Measurements from ENCODE around the gene HNF4A. TPM values are rescaled to one million over a fixed set of nuclear protein-coding genes. Genes with fewer than 3 reads are reported as not detected.

HNF4A gene
- total and polyA plus RNA-seq, 2 donors (not counting 3 experiments of a cell fraction or from before 2014, with no cell fraction given) = not detected

GRCh38 chr20:44364068-44364467 lies 8.6 kb downstream of the HNF4A start:
- dilution Hi-C loops (cut with MboI; ENCODE audit: extremely low pct_ligation_motif_present, low sequenced_read_pairs) = no loop called here
- H3K27ac ChIP-seq (ENCODE audit: insufficient read depth, low read depth, low read length) = no peak overlapping the region
- TF ChIP-seq POLR2A (IDR thresholded peaks at IDR 0.05; ENCODE audit: low read depth, low read length) (no peak), JUN (IDR thresholded peaks at IDR 0.05; ENCODE audit: borderline replicate concordance, insufficient read depth, insufficient read length, low read depth) (no peak), EZH2 (IDR thresholded peaks at IDR 0.05; ENCODE audit: borderline replicate concordance, low read depth, low read length, severe bottlenecking) (no peak), MAX (IDR thresholded peaks at IDR 0.05; ENCODE audit: insufficient read depth, insufficient read length) (no peak), POLR2AphosphoS5 (IDR thresholded peaks at IDR 0.05; ENCODE audit: insufficient read depth, low read depth, low read length) (no peak), FOS (IDR thresholded peaks at IDR 0.05; ENCODE audit: borderline replicate concordance, insufficient read depth, low read length) (no peak), CTCF (IDR thresholded peaks at IDR 0.05; ENCODE audit: extremely low read depth in 1 of 2, insufficient read depth in 1 of 2, low read depth in 1 of 2, low read length in 2 of 2) (no peak), MYC (IDR thresholded peaks at IDR 0.05; ENCODE audit: low read depth, low read length) (no peak), GATA2 (IDR thresholded peaks at IDR 0.05; ENCODE audit: insufficient read depth, insufficient read length, low read depth, low read length) (no peak)
- no peaks in the 10 kb centered on the region for H4K20me1 ChIP-seq (replicated peaks; ENCODE audit: control insufficient read depth, extremely low read depth, insufficient read depth, low read length)
- H3K79me2 ChIP-seq (ENCODE audit: control insufficient read depth, insufficient read depth, low read length) = no peaks in the 10 kb centered on the region
- DNase-seq (ENCODE audit: low read depth, low spot score) (no peak), FAIRE-seq (no peak)
- no peaks in the 10 kb centered on the region for H3K27me3 ChIP-seq (ENCODE audit: control insufficient read depth in 2 of 2, insufficient read depth in 2 of 2, low read length in 2 of 2)
- H3K4me3 ChIP-seq (replicated peaks in 1 of 3; ENCODE audit: insufficient read depth in 1 of 3, low read depth in 1 of 3, low read length in 3 of 3) = no peak overlapping the region
- H3K36me3 ChIP-seq (ENCODE audit: control insufficient read depth in 2 of 2, extremely low read depth in 1 of 2, insufficient read depth in 2 of 2, low read length in 2 of 2) = no peaks in the 10 kb centered on the region
- intact Hi-C loops (cut with micrococcal nuclease) = no loop called here
- H3K4me2 ChIP-seq (ENCODE audit: insufficient read depth, low read length) = no peak overlapping the region
- POLR2A ChIA-PET = no interaction called here
- H3K9me1 ChIP-seq (replicated peaks; ENCODE audit: control insufficient read depth, extremely low read depth, insufficient read depth, low read length) = no peaks in the 10 kb centered on the region
- CTCF ChIA-PET = interaction anchor here (0.6 kb wide), 1 partner anchor 20 kb away, joined by 3 read pairs; no protein-coding TSS in a partner anchor
- no TSS peak for BruUV-seq (replicated peaks)
- H3K9ac ChIP-seq (replicated peaks; ENCODE audit: extremely low read depth, insufficient read depth, low read length) = no peak overlapping the region
- H2AFZ ChIP-seq (ENCODE audit: low read depth, low read length) = no peak overlapping the region
- no peaks in the 10 kb centered on the region for H3K4me1 ChIP-seq (ENCODE audit: control insufficient read depth, extremely low read depth, insufficient read depth, low read length)
- H3K9me3 ChIP-seq (replicated peaks; ENCODE audit: control insufficient read depth, insufficient read depth, low read length) = no peaks in the 10 kb centered on the region
